DMS53 (cell line): Measurements from ENCODE around the gene SMC5.
"Not testable (repeated sequence)": the region's sequence is repeated elsewhere in the genome, so short reads cannot be mapped to it uniquely, and the experiment has no call there.

ENCODE experiments used
- DNase-seq: peaks from one replicate; lab custom pipeline; 2025; lab: John Stamatoyannopoulos, UW

The SMC5 gene

GRCh38 chr9:70263421-70263820 lies 4.6 kb downstream of the SMC5 start:
- DNase-seq = no peak

- no peak for DNase-seq
These were observed 19.5 kb downstream of the SMC5 start for GRCh38 chr9:70278305-70278704.

GRCh38 chr9:70283848-70284247 lies 25.1 kb downstream of the SMC5 start:
- no peak for DNase-seq

DNA sequence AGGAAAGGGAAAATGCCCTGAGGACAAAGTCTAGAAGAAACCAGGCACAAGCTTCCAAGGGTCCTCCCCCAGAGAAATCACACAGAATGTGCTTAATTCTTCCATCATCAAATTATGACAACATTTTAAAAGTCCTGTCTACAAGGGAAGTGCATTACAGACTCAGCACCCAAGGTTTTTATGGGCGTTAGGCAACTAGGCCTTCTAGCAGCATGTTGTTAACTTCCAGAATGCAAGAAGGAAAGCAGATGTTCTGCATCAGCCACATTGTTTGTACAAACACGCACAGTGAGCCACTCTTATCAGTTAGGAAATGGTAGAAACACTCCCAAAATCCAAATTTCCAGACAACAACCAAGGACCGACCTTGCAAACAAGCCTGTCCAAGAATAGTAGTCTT lies 26.5 kb downstream of the SMC5 start:
- no peak for DNase-seq

- DNase-seq = no peak
These were observed 27.3 kb downstream of the SMC5 start for GRCh38 chr9:70285981-70286598.

GRCh38 chr9:70290626-70291025 lies 31.8 kb downstream of the SMC5 start:
- DNase-seq = no peak

- no peak for DNase-seq
These were observed 32.7 kb downstream of the SMC5 start for GRCh38 chr9:70291446-70291845.

DNA sequence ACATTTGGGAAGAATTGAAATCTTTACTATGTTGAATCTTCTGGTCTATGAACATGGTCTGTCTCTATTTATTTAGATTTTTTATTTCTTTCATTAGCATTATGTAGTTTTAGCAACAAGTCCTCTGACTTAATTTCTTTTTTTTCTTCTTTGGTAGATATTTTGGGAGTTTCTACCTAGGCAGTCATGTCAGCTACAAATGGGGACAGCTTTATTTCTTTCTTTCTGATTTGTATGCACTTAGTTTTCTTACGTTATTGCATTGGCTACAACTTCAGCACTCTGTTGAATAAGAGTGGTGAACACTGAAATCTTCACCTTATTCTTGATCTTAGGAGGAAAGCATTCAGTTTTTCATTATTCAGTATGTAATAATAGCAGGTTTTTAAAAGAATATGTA lies 33.5 kb downstream of the SMC5 start:
- no peak for DNase-seq

DNA sequence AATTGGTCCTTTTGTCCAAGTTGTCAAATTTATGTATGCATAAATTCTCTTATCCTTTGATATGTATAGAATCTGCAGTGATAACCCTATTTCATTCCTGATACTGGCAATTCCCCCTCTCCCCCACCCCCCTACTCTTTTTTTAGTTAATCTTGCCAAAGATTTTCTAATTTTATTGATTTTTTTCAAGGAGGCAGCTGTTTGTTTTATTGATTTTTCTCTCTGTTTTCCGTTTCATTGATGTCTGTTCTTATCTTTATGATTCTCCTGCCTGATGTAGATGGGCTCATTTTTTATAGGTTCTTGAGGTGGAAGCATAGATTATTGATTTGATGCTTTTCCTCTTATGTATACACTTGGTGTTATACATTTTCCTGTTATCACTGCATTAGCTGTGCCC lies 34.4 kb downstream of the SMC5 start:
- DNase-seq = no peak

DNA sequence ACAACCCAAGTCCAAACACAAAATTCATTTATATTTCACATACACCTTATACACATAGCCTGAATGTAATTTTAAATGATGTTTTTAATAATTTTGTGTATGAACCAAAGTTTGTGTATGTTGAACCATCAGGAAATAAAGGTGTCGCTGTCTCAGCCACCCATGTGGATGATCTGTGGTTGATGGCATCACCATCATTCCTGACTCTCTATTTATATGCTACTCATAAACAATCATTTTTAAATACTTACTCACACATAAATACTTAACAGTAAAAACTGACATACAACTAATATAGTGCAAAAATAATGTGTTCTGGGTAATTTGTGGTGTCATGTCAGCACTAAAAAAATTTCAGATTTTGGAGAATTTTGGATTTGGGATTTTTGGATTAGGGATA lies 38.4 kb downstream of the SMC5 start:
- no peak for DNase-seq

DNA sequence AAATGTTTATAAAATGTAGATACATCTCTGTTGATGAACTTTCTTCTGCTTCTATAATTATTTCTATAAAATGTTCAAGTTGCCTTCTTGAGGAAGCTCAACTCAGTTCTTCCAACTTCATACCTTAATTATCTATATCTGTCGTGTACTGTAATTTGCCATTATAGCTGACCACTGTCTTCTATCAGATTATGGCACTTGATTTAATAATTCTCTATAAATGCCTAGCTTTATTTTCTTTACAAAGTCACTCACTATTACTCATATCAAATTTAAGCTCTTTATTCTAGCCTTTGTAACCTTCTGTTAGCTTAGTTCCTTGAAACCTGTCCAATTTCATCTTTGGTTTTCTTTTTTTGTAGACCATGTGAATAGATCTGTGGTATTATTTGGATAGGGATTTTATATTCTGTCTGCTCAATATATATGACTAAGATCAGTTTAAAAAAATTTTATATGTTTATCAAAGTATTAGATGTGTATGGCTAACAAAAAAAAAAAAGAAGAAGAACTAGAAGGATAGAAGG lies 39.5 kb downstream of the SMC5 start:
- DNase-seq = no peak

DNA sequence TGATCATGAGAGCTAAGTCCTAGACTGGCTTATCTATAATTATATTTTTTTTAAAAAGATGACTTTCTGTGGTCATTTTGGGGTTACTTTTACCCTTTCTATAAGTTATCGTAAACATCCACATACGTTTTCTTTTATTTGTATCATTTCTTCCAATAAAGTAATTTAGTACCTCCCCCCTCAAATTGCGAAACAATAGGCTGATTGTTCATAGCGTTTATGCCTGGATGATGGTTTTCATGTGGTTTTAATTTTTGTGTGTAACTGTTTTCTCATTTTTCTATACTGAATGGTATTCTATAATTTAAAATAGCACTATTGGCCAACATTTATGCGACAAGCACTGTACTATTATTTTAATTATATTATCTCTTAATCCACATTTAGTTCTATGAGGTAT lies 44.5 kb downstream of the SMC5 start:
- no peak for DNase-seq

DNA sequence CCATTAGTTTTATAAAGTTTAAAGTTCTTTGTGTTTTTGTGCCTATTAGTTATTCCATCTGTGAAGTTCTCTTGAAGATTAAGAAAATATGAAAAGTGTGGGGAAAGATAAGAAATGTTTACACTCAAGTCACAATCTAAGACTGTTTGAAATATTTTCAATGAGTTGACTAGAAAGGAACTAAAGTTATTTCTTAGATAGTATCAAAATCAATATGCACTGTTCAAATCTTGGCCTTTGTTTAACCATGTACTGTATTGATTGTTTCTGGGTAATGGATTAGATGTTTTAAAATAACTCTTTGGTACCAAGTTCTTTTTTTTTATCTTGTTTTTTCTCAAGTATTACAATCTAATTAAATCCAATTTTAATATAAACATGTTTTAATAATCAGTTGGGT lies 46.0 kb downstream of the SMC5 start:
- DNase-seq = no peak

DNA sequence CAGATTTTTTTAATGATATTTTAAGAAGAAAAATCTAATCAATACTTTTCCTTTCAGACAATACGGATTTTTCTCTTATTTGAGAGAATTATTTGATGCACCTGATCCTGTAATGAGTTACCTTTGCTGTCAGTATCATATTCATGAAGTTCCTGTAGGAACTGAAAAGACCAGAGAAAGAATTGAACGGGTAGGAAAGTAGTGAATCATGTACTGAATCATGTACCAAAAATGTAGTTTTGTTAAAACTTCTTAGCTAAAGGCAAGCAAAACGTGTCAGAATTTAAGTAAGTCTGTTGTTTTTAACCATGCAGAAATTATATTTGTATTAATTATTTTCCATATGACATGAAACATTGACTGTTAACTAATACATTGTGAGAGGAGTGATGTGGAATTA lies 56.6 kb downstream of the SMC5 start:
- DNase-seq = no peak

- no peak for DNase-seq
These were observed 59.2 kb downstream of the SMC5 start for GRCh38 chr9:70318002-70318401.

DNA sequence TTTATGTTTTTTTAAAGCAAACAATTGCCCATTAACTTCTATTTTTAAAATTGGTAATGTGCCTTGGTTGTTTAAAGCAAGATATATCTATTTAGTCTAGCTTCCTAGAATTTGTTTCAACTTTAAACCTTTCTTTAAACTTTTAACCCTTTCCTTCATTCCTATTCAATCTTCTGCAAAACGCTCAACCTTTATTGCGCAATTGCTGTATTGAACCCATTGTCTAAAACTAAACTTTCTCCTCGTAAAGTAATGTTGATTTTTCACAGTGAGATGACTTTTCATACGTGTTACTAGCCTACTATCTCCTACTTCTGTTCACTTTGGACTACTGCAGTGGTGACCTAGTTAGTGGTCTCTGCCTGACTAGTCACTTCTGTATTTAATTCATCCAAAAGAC lies 63.3 kb downstream of the SMC5 start:
- no peak for DNase-seq

GRCh38 chr9:70324963-70325362 lies 66.2 kb downstream of the SMC5 start:
- DNase-seq = no peak

GRCh38 chr9:70328625-70329024 lies 69.8 kb downstream of the SMC5 start:
- not testable (repeated sequence) for DNase-seq

- DNase-seq = peak; percentile 42
These were observed 81.8 kb downstream of the SMC5 start for GRCh38 chr9:70340572-70340971.

DNA sequence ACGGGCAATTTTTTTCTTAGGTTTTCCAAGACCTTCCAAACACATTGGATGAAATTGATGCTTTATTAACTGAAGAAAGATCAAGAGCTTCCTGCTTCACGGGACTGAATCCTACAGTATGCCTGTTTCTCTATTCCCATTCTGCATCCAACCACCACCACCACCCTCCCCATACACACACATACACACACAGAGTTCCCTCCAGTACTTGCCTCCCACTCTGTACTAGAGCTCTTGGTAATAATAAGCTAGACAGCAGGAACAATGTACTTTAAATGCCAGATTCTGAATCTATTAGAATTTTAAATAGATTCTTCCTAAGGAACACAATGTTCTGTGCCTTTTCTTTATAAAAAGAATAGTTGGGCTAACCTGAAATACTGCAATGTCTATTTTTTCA lies 88.3 kb downstream of the SMC5 start:
- no peak for DNase-seq

GRCh38 chr9:70352356-70352755 lies 93.6 kb downstream of the SMC5 start:
- DNase-seq = no peak

DNA sequence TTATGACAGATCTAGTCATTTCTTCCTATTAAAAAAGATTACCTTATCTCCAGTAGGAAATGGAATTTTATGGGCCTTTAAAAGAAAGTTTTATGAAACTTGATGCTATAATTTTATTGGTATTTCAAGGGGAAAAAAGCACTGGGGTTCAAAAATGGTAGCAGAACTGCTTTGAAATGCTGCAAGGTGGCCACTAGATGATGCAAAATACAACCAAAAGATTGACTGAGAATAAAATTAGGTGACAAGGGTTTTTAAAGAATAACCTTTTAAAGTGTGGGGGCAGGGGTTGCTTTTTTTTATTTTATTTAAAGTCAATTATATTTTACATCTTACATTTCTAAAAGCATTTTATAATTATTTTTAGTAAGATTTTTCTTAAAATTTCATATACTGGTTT lies 94.0 kb downstream of the SMC5 start:
- peak; percentile 16 for DNase-seq

DNA sequence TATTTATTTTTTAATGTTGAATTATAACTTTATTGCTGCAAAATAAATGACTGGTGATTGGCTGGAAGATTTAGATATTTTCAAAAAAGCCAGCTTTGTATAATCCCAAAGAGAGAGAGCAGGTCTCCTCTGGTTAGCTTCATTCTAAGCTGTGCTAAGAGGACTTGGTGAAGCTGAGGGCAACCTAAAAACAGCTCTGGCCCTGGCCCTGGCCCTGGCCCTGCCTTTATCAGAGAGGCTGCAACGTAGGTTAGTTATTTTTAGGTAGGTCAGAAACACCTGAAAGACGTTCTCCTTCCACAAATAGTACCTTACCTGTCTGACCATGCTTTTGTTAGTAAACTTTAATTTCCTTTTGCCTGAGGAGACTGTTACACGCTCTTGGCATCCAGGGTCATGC lies 97.0 kb downstream of the SMC5 start:
- no peak for DNase-seq

DNA sequence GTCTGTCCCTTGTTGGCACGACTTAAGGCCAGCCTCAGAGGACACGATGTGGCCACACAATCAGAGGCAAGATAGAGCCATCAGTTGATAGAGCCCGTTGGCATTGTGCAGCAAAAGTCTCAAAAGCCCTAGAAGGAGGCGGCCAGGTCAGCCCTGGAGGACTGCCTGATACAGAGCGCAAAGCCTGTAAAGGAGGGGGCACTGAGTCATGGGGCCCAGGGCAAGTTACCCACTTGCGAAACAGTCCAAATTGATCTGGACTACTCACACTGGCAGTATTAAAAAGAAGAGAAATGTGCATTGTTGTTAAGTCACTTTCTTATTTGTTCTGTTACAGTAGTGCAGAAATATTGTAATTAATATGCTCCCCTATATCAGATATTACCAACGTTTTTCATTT lies 104.2 kb downstream of the SMC5 start:
- DNase-seq = no peak

GRCh38 chr9:70363760-70364159 lies 105.0 kb downstream of the SMC5 start:
- DNase-seq = no peak
